HEK293T (cell line): Measurements from ENCODE around the gene JADE3.

Source experiments
- CTCF ChIA-PET: fragments of 350-600 bp; formaldehyde crosslinking; extraction: SDS; loops from one replicate; lab custom pipeline; 2021; ENCODE audit warnings: antibody characterized with exemption, inconsistent platforms; lab: Yijun Ruan, JAX
- POLR2A ChIA-PET: fragments of 350-600 bp; formaldehyde crosslinking; extraction: SDS; loops from one replicate; lab custom pipeline; 2020; ENCODE audit warnings: antibody characterized with exemption, inconsistent platforms; lab: Yijun Ruan, JAX
- DNase-seq: peaks from one replicate; pipeline ENCODE4 v3.0.0; 2012; ENCODE audit warnings: mixed read lengths; ENCODE audit errors: extremely low spot score
- ARNT ChIP-seq: fragments of 450-650 bp; IDR thresholded peaks from 2 replicates; pipeline ENCODE4 v1.6.1; 2017; ENCODE audit warnings: mild to moderate bottlenecking
- BHLHE40 ChIP-seq: fragments of 450-650 bp; IDR thresholded peaks from 2 replicates; pipeline ENCODE4 v1.6.1; 2016; ENCODE audit warnings: mild to moderate bottlenecking, moderate library complexity, borderline replicate concordance
- CTBP1 ChIP-seq: fragments of 450-650 bp; IDR thresholded peaks from 2 replicates; pipeline ENCODE4 v1.6.1; 2016; ENCODE audit warnings: borderline replicate concordance
- ELF4 ChIP-seq: fragments of 450-650 bp; IDR thresholded peaks from 2 replicates; pipeline ENCODE4 v1.6.1; 2017; ENCODE audit warnings: antibody characterized with exemption
- FOXA1 ChIP-seq: fragments of 450-650 bp; IDR thresholded peaks from 2 replicates; pipeline ENCODE4 v1.6.1; 2016; ENCODE audit warnings: mild to moderate bottlenecking
- FOXK2 ChIP-seq: fragments of 450-650 bp; IDR thresholded peaks from 2 replicates; pipeline ENCODE4 v1.6.1; 2016; ENCODE audit warnings: mild to moderate bottlenecking
- FOXM1 ChIP-seq: fragments of 450-650 bp; IDR thresholded peaks from 2 replicates; pipeline ENCODE4 v1.6.1; 2017; ENCODE audit warnings: mild to moderate bottlenecking, borderline replicate concordance
- HDGF ChIP-seq: fragments of 450-650 bp; IDR thresholded peaks from 2 replicates; pipeline ENCODE4 v1.6.1; 2017; ENCODE audit warnings: antibody characterized with exemption, borderline replicate concordance
- L3MBTL2 ChIP-seq: fragments of 450-650 bp; conservative IDR thresholded peaks from 2 replicates; pipeline ENCODE4 v1.6.1; 2016; ENCODE audit warnings: mild to moderate bottlenecking
- LEF1 ChIP-seq: fragments of 450-650 bp; IDR thresholded peaks from 2 replicates; pipeline ENCODE4 v1.6.1; 2017; ENCODE audit warnings: mild to moderate bottlenecking, borderline replicate concordance
- NFRKB ChIP-seq: fragments of 450-650 bp; IDR thresholded peaks from 2 replicates; pipeline ENCODE4 v1.6.1; 2016; ENCODE audit warnings: mild to moderate bottlenecking, moderate library complexity
- SP1 ChIP-seq: fragments of 450-650 bp; IDR thresholded peaks from 2 replicates; pipeline ENCODE4 v1.6.1; 2017
- SUZ12 ChIP-seq: fragments of 450-650 bp; IDR thresholded peaks from 2 replicates; pipeline ENCODE4 v1.6.1; 2016; ENCODE audit warnings: mild to moderate bottlenecking
- TARDBP ChIP-seq: fragments of 450-650 bp; IDR thresholded peaks from 2 replicates; pipeline ENCODE4 v1.6.1; 2016
- ZNF384 ChIP-seq: fragments of 450-650 bp; IDR thresholded peaks from 2 replicates; pipeline ENCODE4 v1.6.1; 2016
- TF ChIP-seq, protein P1 (sequence below): fragments of 450-650 bp; IDR thresholded peaks from 2 replicates; pipeline ENCODE4 v1.6.1; 2016

The JADE3 gene

DNA sequence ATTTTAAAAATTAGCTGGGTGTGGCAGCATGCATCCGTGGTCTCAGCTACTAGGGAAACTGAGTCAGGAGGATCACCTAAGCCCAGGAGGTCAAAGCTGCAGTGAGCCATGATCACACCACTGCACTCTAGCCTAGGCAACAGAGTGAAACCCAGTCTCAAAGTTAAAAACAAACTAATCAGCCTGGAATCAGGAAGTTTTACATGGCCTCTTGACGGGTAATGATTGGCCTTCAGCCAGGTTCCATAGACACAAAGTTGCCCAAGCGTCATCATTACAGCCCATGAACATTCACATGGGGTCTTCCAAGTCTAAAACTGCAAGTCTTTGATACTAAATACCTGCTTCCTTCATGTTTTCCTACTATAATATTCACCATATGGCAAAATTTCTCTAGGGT, 156.0 kb downstream of the JADE3 start:
- CTCF ChIA-PET, result no interaction called here
- TF ChIP-seq, protein P1, sequence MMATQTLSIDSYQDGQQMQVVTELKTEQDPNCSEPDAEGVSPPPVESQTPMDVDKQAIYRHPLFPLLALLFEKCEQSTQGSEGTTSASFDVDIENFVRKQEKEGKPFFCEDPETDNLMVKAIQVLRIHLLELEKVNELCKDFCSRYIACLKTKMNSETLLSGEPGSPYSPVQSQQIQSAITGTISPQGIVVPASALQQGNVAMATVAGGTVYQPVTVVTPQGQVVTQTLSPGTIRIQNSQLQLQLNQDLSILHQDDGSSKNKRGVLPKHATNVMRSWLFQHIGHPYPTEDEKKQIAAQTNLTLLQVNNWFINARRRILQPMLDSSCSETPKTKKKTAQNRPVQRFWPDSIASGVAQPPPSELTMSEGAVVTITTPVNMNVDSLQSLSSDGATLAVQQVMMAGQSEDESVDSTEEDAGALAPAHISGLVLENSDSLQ, result no peak
- no peak for TF ChIP-seq ARNT
- TF ChIP-seq FOXK2, result no peak
- TF ChIP-seq NFRKB, result no peak
- TF ChIP-seq ZNF384, result no peak
- no peak for TF ChIP-seq L3MBTL2
- TF ChIP-seq TARDBP, result no peak
- no peak for TF ChIP-seq HDGF
- no peak for TF ChIP-seq LEF1
- no peak for TF ChIP-seq BHLHE40
- TF ChIP-seq CTBP1, result no peak
- TF ChIP-seq ELF4, result no peak
- DNase-seq, result no peak
- POLR2A ChIA-PET, result interaction anchor here (0.6 kb wide), 1 partner anchor 33 kb away, joined by 3 read pairs; no protein-coding TSS in a partner anchor

DNA sequence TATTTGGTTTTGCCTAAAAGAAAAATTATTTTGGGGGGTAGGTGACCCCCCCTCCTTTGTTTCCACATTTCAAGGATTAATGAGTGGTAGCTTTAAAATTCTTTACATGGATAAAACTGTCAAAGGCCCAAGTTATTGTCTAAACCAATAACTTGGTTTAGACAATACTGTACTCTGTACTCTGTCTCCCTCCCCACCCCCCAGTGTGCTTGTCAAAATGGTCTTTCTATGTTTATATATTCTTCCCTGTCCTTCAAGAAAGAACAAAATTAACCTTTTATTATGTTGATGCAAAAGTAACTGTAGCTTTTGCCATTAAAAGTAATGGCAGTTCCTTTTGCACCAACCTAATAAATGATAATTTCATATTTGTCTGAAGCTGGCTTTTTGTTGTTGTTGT, 156.5 kb downstream of the JADE3 start:
- CTCF ChIA-PET, result no interaction called here
- TF ChIP-seq FOXM1 (no peak), ARNT (no peak), NFRKB (no peak), ELF4 (no peak), HDGF (no peak)
- POLR2A ChIA-PET, result interaction anchor here (0.6 kb wide), 1 partner anchor 33 kb away, joined by 3 read pairs; no protein-coding TSS in a partner anchor
- no peak for DNase-seq

DNA sequence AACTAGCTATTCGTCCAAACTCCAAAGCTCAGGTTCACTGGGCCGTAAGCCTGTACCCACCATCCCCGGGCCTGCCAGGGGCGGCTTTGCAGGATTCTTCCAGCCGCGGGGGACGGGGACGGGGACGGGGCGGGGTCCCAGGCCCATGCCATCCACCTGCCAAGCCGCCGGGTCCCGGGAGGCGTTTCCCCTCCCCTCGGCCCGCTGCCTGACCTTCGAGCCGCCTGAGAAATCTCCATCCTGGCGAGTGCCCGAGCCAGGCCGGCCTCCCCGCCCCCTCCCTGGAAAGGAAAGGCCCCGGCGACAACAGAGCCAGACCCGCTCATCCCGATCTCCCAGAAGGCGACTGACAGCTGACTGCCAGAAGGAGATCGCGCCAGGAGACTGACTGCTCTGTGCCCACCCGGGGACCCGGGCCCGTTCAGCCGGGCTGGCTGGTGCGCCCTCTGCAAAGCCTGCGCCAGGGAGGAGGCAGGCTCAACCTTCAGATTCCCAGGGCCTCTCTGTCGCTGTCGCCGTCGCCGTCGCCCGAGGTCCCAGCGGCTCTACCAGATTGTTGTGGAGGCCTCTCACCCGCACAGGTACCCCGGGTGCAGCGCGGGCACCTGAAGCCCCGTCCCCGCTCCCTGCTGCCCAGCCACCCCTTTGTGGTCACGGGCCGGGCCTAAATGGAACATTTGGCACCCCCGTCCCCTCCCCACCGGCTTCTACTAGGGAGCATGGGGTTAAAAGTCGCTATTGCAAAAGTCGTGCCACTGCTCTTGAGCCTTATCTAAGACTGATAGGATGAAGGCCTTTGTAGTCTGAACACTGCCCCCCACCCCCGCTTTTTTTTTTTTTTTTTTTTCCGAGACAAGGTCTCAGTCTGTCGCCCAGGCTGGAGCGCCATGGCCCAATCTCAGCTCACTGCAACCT, 166.2 kb downstream of the JADE3 start, which contains the start of gene RGN:
Gene RGN (plus strand): TSS at position 315 of the 915 bp plus-strand sequence. CDS start 2,702 bp downstream, outside the sequence.
- DNase-seq, result no peak
- ChIA-PET POLR2A (no interaction called here), CTCF (no interaction called here)
- TF ChIP-seq CTBP1 (no peak), SP1 (no peak), FOXA1 (no peak), FOXM1 (no peak), TARDBP (no peak), FOXK2 (no peak), BHLHE40 (no peak)
- TF ChIP-seq, protein P1, result no peak

DNA sequence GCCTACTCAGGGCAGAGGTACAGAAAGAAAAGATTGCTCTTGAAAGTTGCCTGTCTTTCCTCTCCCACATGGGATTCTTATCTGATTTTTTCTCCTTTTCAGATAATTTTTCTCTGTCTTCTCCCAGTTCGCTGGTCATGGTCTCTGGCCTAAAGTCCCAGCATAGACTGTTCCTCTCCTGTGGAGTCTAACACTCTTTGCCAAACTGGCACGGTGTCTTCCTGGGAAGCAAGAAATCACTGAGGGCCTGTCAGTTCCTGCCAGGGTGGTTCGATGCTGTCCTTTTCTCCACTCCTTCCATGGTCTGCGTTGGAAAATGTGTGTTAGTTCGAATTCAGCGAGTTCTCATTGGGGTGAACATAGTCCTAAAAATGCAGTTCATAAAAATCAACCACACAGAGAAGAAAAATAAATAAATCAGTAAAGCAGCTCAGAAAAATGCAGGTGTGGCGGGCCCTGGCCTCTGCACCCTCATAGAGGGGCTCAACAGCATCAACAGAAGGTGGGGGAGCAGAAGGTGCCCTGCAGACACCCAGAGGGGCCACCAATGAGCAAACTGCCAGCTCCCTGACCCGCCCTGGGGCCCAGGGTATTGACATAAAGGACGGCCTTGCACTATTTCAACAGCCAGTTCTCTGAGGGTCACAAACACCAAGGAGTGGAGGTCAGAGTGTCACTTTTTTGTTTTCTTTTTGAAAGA, 168.1 kb downstream of the JADE3 start:
- CTCF ChIA-PET, result no interaction called here
- no peak for TF ChIP-seq TARDBP
- TF ChIP-seq, protein P1, result no peak
- TF ChIP-seq ZNF384, result no peak
- no peak for TF ChIP-seq SP1
- no peak for TF ChIP-seq LEF1
- TF ChIP-seq ARNT, result no peak
- no peak for TF ChIP-seq FOXM1
- no peak for TF ChIP-seq FOXK2
- TF ChIP-seq FOXA1, result no peak
- no peak for TF ChIP-seq L3MBTL2
- TF ChIP-seq HDGF, result no peak
- TF ChIP-seq BHLHE40, result no peak
- TF ChIP-seq ELF4, result no peak
- TF ChIP-seq SUZ12, result no peak
- TF ChIP-seq CTBP1, result no peak
- no peak for TF ChIP-seq NFRKB
- POLR2A ChIA-PET, result no interaction called here
- DNase-seq, result no peak

DNA sequence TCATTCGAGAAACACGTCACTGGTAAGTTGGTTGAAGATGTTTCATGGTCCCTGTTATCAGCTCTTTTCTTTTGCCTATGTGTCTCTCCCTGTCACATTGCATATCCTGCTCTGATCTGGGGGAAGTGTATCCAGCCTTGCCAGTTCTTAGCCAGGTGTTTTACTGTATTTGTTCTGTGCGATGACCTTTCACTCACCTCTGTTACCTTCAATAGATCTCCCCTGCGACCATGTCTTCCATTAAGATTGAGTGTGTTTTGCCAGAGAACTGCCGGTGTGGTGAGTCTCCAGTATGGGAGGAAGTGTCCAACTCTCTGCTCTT, 168.7 kb downstream of the JADE3 start:
- ChIA-PET CTCF (no interaction called here), POLR2A (no interaction called here)
- no peak for DNase-seq
- TF ChIP-seq SUZ12, result no peak
- no peak for TF ChIP-seq SP1
- no peak for TF ChIP-seq FOXK2
- TF ChIP-seq CTBP1, result no peak
- TF ChIP-seq BHLHE40, result no peak
- TF ChIP-seq FOXA1, result no peak
- TF ChIP-seq ZNF384, result no peak
- no peak for TF ChIP-seq HDGF
- TF ChIP-seq ARNT, result no peak
- no peak for TF ChIP-seq ELF4
- TF ChIP-seq NFRKB, result no peak
- no peak for TF ChIP-seq LEF1
- TF ChIP-seq, protein P1, result no peak
- TF ChIP-seq TARDBP, result no peak
- no peak for TF ChIP-seq FOXM1
- TF ChIP-seq L3MBTL2, result no peak
